Prostate gland (tissue), 2 donors: Measurements from ENCODE around the gene MBP. TPM values are rescaled to one million over a fixed set of nuclear protein-coding genes. Genes with fewer than 3 reads are reported as not detected.

Experiments used
- DNase-seq: peaks from one replicate; pipeline ENCODE4 v3.0.0-alpha.2; 2019; ENCODE audit warnings: low spot score
- H3K27ac ChIP-seq, 2 donors: fragments of 200-600 bp; sonication (generic); 2 replicates each; pipeline ENCODE4 v1.5.1; 2017 to 2019
- H3K27me3 ChIP-seq: fragments of 200-600 bp; sonication (generic); replicated peaks from 2 replicates; pipeline ENCODE4 v1.5.1; 2019; ENCODE audit not compliant: insufficient read depth
- H3K36me3 ChIP-seq, 2 donors: fragments of 200-600 bp; sonication (generic); 1 replicate in 1 of 2; 2 replicates in 1 of 2; pipeline versions ENCODE4 v1.5.1 to v1.8.1; 2017 to 2019
- H3K4me1 ChIP-seq: fragments of 200-600 bp; sonication (generic); replicated peaks from 2 replicates; pipeline ENCODE4 v1.5.1; 2019
- H3K4me3 ChIP-seq, 2 donors: fragments of 200-600 bp; sonication (generic); 2 replicates each; pipeline ENCODE4 v1.5.1; 2017 to 2019
- H3K9me3 ChIP-seq: fragments of 200-600 bp; sonication (generic); 2 replicates; pipeline ENCODE4 v1.5.1; 2017
- CTCF ChIP-seq, 4 experiments: fragments of 200-600 bp in 2 of 4; fragments of 450-650 bp in 2 of 4; sonication (generic) in 2 of 4; IDR thresholded peaks; 1 replicate in 3 of 4; 2 replicates in 1 of 4; pipeline ENCODE4 v1.5.1; 2016 to 2019; ENCODE audit warnings: antibody characterized with exemption in 4 of 4, mild to moderate bottlenecking in 2 of 4, moderate library complexity in 2 of 4
- POLR2A ChIP-seq: fragments of 450-650 bp; IDR thresholded peaks from one replicate; pipeline ENCODE4 v1.6.1; 2016; ENCODE audit warnings: antibody characterized with exemption, mild to moderate bottlenecking
- POLR2AphosphoS5 ChIP-seq: sonication (generic); formaldehyde crosslinking; IDR thresholded peaks from one replicate; pipeline ENCODE4 v1.6.1; 2017; ENCODE audit warnings: antibody characterized with exemption
- WGBS: methylation state at CpG from one replicate; pipeline ENCODE4 v1.1.5; 2018; 5-methylcytosine and 5-hydroxymethylcytosine counted together
- intact Hi-C: fragments of 100-400 bp; cut with DNase I; formaldehyde crosslinking; loops from one replicate; pipeline ENCODE4 v1.14.2; 2022
- total RNA-seq, 2 donors: library from RNA; depleted of rRNA; stranded (reverse); fragments of >200 nt; gene quantifications; one replicate each; pipeline ENCODE4 v1.1.0, GENCODE V29; 2016

The MBP gene
- total RNA-seq, 2 donors from 2014 or later: 19.8 to 43.5 TPM

DNA sequence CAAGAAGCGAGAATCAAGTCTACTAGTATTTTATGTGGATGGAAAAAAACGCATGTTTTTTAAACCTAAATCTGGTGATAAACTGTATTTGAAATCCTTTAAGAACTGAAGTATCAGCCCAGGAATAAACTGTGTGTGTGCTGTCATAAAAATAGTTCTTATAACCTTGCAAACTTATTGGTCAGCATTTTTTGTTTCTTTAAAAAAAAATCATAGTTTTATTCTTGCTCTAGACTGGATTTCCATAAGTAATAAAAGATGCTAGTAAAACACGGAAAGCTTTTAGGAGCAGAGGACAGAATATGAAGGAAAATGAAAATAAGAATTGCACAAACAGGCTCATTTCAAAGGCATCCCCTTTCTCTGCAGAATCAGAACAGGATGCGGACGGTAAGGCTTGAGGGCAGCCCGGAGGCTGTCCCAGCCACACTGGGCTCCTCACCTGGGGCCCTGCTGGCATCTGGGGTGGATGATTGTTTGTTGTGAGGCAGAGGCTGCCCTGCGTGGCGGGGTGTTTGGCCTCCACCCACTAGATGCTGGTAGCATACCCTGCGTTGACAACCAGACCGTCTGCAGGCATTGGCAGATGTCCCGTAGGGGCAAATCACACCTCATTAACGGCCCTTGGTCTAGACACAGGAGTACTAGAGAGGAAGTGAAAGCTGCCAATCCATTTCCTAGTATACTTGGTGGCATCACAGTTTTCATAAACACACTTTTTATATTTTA is 52.5 kb downstream of the MBP start:
- no peaks in the 10 kb centered on the region for H3K36me3 ChIP-seq
- 68% methylated on average over 12 of the region's 12 CpGs for WGBS
- H3K4me1 ChIP-seq: peaks cover 4% of the 10 kb centered on the region
- no peak overlapping the region for H3K4me3 ChIP-seq
- intact Hi-C loops: no loop called here
- TF ChIP-seq POLR2AphosphoS5 (no peak), POLR2A (no peak), CTCF (IDR thresholded peaks at IDR 0.05) (no peak)
- no peaks in the 10 kb centered on the region for H3K27me3 ChIP-seq
- no peaks in the 10 kb centered on the region for H3K9me3 ChIP-seq
- H3K27ac ChIP-seq: no peak overlapping the region
- DNase-seq: no peak

- Histone ChIP-seq H3K36me3 (no peaks in the 10 kb centered on the region), H3K9me3 (no peaks in the 10 kb centered on the region), H3K4me1 (peaks cover 4% of the 10 kb centered on the region), H3K27me3 (no peaks in the 10 kb centered on the region), H3K4me3 (no peak overlapping the region), H3K27ac (peak overlapping the region in 1 of 2 donors; percentile 41)
- TF ChIP-seq POLR2AphosphoS5: no peak
- TF ChIP-seq CTCF (IDR thresholded peaks at IDR 0.05): no peak
- no peak for TF ChIP-seq POLR2A
- no peak for DNase-seq
- 87% methylated on average over 6 of the region's 6 CpGs for WGBS
- intact Hi-C loops: no loop called here
These were observed 53.5 kb downstream of the MBP start for GRCh38 chr18:77079088-77079487.

- H3K4me3 ChIP-seq: no peak overlapping the region
- WGBS: 85% methylated on average over 5 of the region's 5 CpGs
- H3K4me1 ChIP-seq: peaks cover 4% of the 10 kb centered on the region
- no peaks in the 10 kb centered on the region for H3K9me3 ChIP-seq
- peak overlapping the region in 1 of 2 donors; percentile 41 for H3K27ac ChIP-seq
- TF ChIP-seq CTCF (IDR thresholded peaks at IDR 0.05) (no peak), POLR2A (no peak), POLR2AphosphoS5 (no peak)
- H3K27me3 ChIP-seq: no peaks in the 10 kb centered on the region
- no peak for DNase-seq
- intact Hi-C loops: no loop called here
- H3K36me3 ChIP-seq: no peaks in the 10 kb centered on the region
These were observed 53.9 kb downstream of the MBP start for GRCh38 chr18:77078690-77079070.

GRCh38 chr18:77077941-77078689 is 54.5 kb downstream of the MBP start:
- 76% methylated on average over 16 of the region's 16 CpGs for WGBS
- peaks cover 4% of the 10 kb centered on the region for H3K4me1 ChIP-seq

More at GRCh38 chr18:77077941-77078689, 54.5 kb downstream of the MBP start:
- no peak for DNase-seq
- Histone ChIP-seq H3K4me3 (no peak overlapping the region), H3K36me3 (no peaks in the 10 kb centered on the region), H3K9me3 (no peaks in the 10 kb centered on the region), H3K27me3 (no peaks in the 10 kb centered on the region), H3K27ac (peak overlapping the region in 1 of 2 donors; percentile 41)
- intact Hi-C loops: no loop called here
- no peak for TF ChIP-seq CTCF (IDR thresholded peaks at IDR 0.05)
- TF ChIP-seq POLR2AphosphoS5: peak; percentile 26
